AG10803 (cell line): Measurements from ENCODE around the gene RINT1.

Experiments used
- DNase-seq: peaks from one replicate; pipeline ENCODE4 v3.0.0; 2010; ENCODE audit warnings: low read depth
- H3K4me3 ChIP-seq: 2 replicates; pipeline ENCODE4 v1.5.1; 2011; ENCODE audit warnings: mild to moderate bottlenecking, low read length, control low read depth
- CTCF ChIP-seq: conservative IDR thresholded peaks from 2 replicates; pipeline ENCODE4 v1.5.1; 2011; ENCODE audit warnings: mild to moderate bottlenecking, low read length, control low read depth, inconsistent platforms

The RINT1 gene

GRCh38 chr7:105614341-105614840 is 82.4 kb downstream of the RINT1 start:
- no peak for TF ChIP-seq CTCF
- no peak for DNase-seq
- no peak overlapping the region for H3K4me3 ChIP-seq
